ENCODE results near the gene MGMT.
"Not testable (repeated sequence)": the region's sequence is repeated elsewhere in the genome, so short reads cannot be mapped to it uniquely, and the experiment has no call there.

Gene MGMT

GRCh38 chr10:129466703-129467358 lies at the start of gene MGMT:
MGMT (plus strand) TSS chr10:129467241.
- Histone ChIP-seq H3K36me3 (peaks cover 0 to 15% (median 0%) of the 10 kb centered on the region in 11 experiments; a peak in 1 of 22 replicates), H4K20me1 (peaks cover 0 to 5% (median 0%) of the 10 kb centered on the region in 11 experiments; a peak in 1 of 22 replicates), H3K4me1 (peaks cover 17 to 66% (median 55%) of the 10 kb centered on the region in 10 experiments), H3K27ac (peak within 1 kb of the TSS; percentile 77 to 92 (median 87)), H3K27me3 (no peaks in the 10 kb centered on the region), H3K4me3 (peak within 1 kb of the TSS; percentile 78 to 96 (median 84)), H3K9ac (peak within 1 kb of the TSS; percentile 78 to 90 (median 87)), H3K9me3 (replicated peaks in 1 of 11) (no peaks in the 10 kb centered on the region), H3K4me2 (peak within 1 kb of the TSS; percentile 91 to 100 (median 99))
- no peak for TF ChIP-seq Cebpa-rat (IDR thresholded peaks at IDR 0.05)

GRCh38 chr10:129417870-129418269 lies 49.2 kb upstream of the MGMT start:
- Histone ChIP-seq H3K4me1 (peaks cover 4 to 29% (median 17%) of the 10 kb centered on the region in 10 experiments; a peak in 15 of 20 replicates), H3K4me2 (peak overlapping the region in 6 of 11 experiments; percentile 25 to 56 (median 44); a peak in 7 of 22 replicates), H3K9me3 (replicated peaks in 1 of 11) (no peaks in the 10 kb centered on the region), H3K36me3 (no peaks in the 10 kb centered on the region), H3K27me3 (no peaks in the 10 kb centered on the region), H3K4me3 (no peak overlapping the region), H3K9ac (no peak overlapping the region), H3K27ac (no peak overlapping the region), H4K20me1 (no peaks in the 10 kb centered on the region)
- no peak for TF ChIP-seq Cebpa-rat (IDR thresholded peaks at IDR 0.05)

GRCh38 chr10:129418496-129419225 lies 48.4 kb upstream of the MGMT start:
- TF ChIP-seq Cebpa-rat (IDR thresholded peaks at IDR 0.05), result no peak
- Histone ChIP-seq H3K4me3 (no peak overlapping the region), H3K9ac (no peak overlapping the region), H4K20me1 (no peaks in the 10 kb centered on the region), H3K27ac (no peak overlapping the region), H3K9me3 (replicated peaks in 1 of 11) (no peaks in the 10 kb centered on the region), H3K36me3 (no peaks in the 10 kb centered on the region), H3K4me2 (0 out of 22 replicates have a peak overlapping the region, but pooled peaks of 1 of the 11 experiments have one; percentile 25), H3K4me1 (peaks cover 4 to 29% (median 17%) of the 10 kb centered on the region in 10 experiments; a peak in 15 of 20 replicates), H3K27me3 (no peaks in the 10 kb centered on the region)

GRCh38 chr10:129419397-129419796 lies 47.6 kb upstream of the MGMT start:
- no peaks in the 10 kb centered on the region for H3K36me3 ChIP-seq
- H3K4me1 ChIP-seq, result peaks cover 4 to 29% (median 17%) of the 10 kb centered on the region in 10 experiments; a peak in 15 of 20 replicates
- H3K27ac ChIP-seq, result no peak overlapping the region
- TF ChIP-seq Cebpa-rat (IDR thresholded peaks at IDR 0.05), result no peak
- H3K27me3 ChIP-seq, result no peaks in the 10 kb centered on the region
- no peaks in the 10 kb centered on the region for H4K20me1 ChIP-seq
- no peak overlapping the region for H3K4me2 ChIP-seq
- no peak overlapping the region for H3K4me3 ChIP-seq
- H3K9me3 ChIP-seq (replicated peaks in 1 of 11), result 0 out of 22 replicates have a peak, but pooled peaks cover 0 to under 1% (median 0%) of the 10 kb centered on the region in 11 experiments
- H3K9ac ChIP-seq, result no peak overlapping the region

- Histone ChIP-seq H3K9ac (no peak overlapping the region), H3K36me3 (no peaks in the 10 kb centered on the region), H3K27ac (no peak overlapping the region), H3K27me3 (no peaks in the 10 kb centered on the region), H4K20me1 (no peaks in the 10 kb centered on the region), H3K4me3 (no peak overlapping the region), H3K4me2 (no peak overlapping the region), H3K9me3 (replicated peaks in 1 of 11) (peaks cover 0 to 7% (median 0%) of the 10 kb centered on the region in 11 experiments; a peak in 2 of 22 replicates), H3K4me1 (peaks cover 4 to 21% (median 14%) of the 10 kb centered on the region in 10 experiments; a peak in 16 of 20 replicates)
- no peak for TF ChIP-seq Cebpa-rat (IDR thresholded peaks at IDR 0.05)
Measured at GRCh38 chr10:129421399-129422010, 45.5 kb upstream of the MGMT start.

GRCh38 chr10:129424978-129425377 lies 42.1 kb upstream of the MGMT start:
- Histone ChIP-seq H3K9ac (no peak overlapping the region), H3K27me3 (no peaks in the 10 kb centered on the region), H3K4me1 (peaks cover 0 to 13% (median 6%) of the 10 kb centered on the region in 10 experiments; a peak in 9 of 20 replicates)

GRCh38 chr10:129426606-129427005 lies 40.4 kb upstream of the MGMT start:
- no peaks in the 10 kb centered on the region for H4K20me1 ChIP-seq
- peak overlapping the region in 5 of 11 experiments; percentile 1 to 43 (median 20); a peak in 7 of 22 replicates for H3K4me2 ChIP-seq
- H3K36me3 ChIP-seq, result no peaks in the 10 kb centered on the region
- H3K4me3 ChIP-seq, result no peak overlapping the region
- H3K27ac ChIP-seq, result 0 out of 22 replicates have a peak overlapping the region, but pooled peaks of 1 of the 11 experiments have one; percentile 10
- H3K9me3 ChIP-seq (replicated peaks in 1 of 11), result peaks cover 0 to 9% (median 0%) of the 10 kb centered on the region in 11 experiments; a peak in 2 of 22 replicates
- no peaks in the 10 kb centered on the region for H3K27me3 ChIP-seq
- no peak overlapping the region for H3K9ac ChIP-seq
- TF ChIP-seq Cebpa-rat (IDR thresholded peaks at IDR 0.05), result no peak
- H3K4me1 ChIP-seq, result peaks cover 0 to 13% (median 6%) of the 10 kb centered on the region in 10 experiments; a peak in 9 of 20 replicates

More at GRCh38 chr10:129424978-129425377, 42.1 kb upstream of the MGMT start:
- H3K36me3 ChIP-seq, result no peaks in the 10 kb centered on the region
- TF ChIP-seq Cebpa-rat (IDR thresholded peaks at IDR 0.05), result no peak
- H3K4me2 ChIP-seq, result no peak overlapping the region
- no peak overlapping the region for H3K27ac ChIP-seq
- H3K9me3 ChIP-seq (replicated peaks in 1 of 11), result peaks cover 0 to 7% (median 0%) of the 10 kb centered on the region in 11 experiments; a peak in 2 of 22 replicates
- H3K4me3 ChIP-seq, result no peak overlapping the region
- H4K20me1 ChIP-seq, result no peaks in the 10 kb centered on the region

GRCh38 chr10:129433266-129433665 lies 33.8 kb upstream of the MGMT start:
- TF ChIP-seq Cebpa-rat (IDR thresholded peaks at IDR 0.05), result no peak
- Histone ChIP-seq H3K27ac (peak overlapping the region in 4 of 11 experiments; percentile 60 to 76 (median 62); a peak in 8 of 22 replicates), H3K27me3 (no peaks in the 10 kb centered on the region), H3K4me3 (peak overlapping the region in 2 of 10 experiments; percentile 8 to 19; a peak in 2 of 20 replicates), H4K20me1 (no peaks in the 10 kb centered on the region), H3K36me3 (no peaks in the 10 kb centered on the region), H3K4me2 (peak overlapping the region in 9 of 11 experiments; percentile 38 to 88 (median 77); a peak in 18 of 22 replicates), H3K9me3 (replicated peaks in 1 of 11) (peaks cover 16 to 32% (median 24%) of the 10 kb centered on the region in 11 experiments), H3K4me1 (peaks cover 0 to 33% (median 28%) of the 10 kb centered on the region in 10 experiments; a peak in 17 of 20 replicates), H3K9ac (peak overlapping the region in 2 of 11 experiments; percentile 13 to 52; a peak in 2 of 22 replicates)

GRCh38 chr10:129435724-129436123 lies 31.3 kb upstream of the MGMT start:
- Histone ChIP-seq H3K9me3 (replicated peaks in 1 of 11) (peaks cover 16 to 32% (median 24%) of the 10 kb centered on the region in 11 experiments), H3K4me1 (peaks cover 0 to 33% (median 28%) of the 10 kb centered on the region in 10 experiments; a peak in 17 of 20 replicates), H3K27ac (peak overlapping the region in 1 of 11 experiments; percentile 60; a peak in 1 of 22 replicates)
- not testable (repeated sequence) for H3K4me3 ChIP-seq, H3K4me2 ChIP-seq, H4K20me1 ChIP-seq, H3K9ac ChIP-seq, H3K27me3 ChIP-seq, H3K36me3 ChIP-seq

All from BLaER1 treated with 17β-estradiol and CSF1 and Interleukin-3, amounts not matched to agents 10 nM and 100 nM (cell line).